ENCODE results near the gene CR2.

Gene CR2

GRCh38 chr1:207500306-207500705 is 46.2 kb downstream of the CR2 start:
- TF ChIP-seq CTCF (IDR thresholded peaks at IDR 0.05; ENCODE audit: control insufficient read depth, extremely low read depth, insufficient read depth): no peak
- no peak for DNase-seq (ENCODE audit: low read depth)
- no peak overlapping the region for H3K4me3 ChIP-seq (ENCODE audit: low read depth, low read length)

- DNase-seq (ENCODE audit: low read depth): no peak
- TF ChIP-seq CTCF (IDR thresholded peaks at IDR 0.05; ENCODE audit: control insufficient read depth, extremely low read depth, insufficient read depth): no peak
- H3K4me3 ChIP-seq (ENCODE audit: low read depth, low read length): no peak overlapping the region
Measured at GRCh38 chr1:207501071-207501470, 46.9 kb downstream of the CR2 start.

- TF ChIP-seq CTCF (IDR thresholded peaks at IDR 0.05; ENCODE audit: control insufficient read depth, extremely low read depth, insufficient read depth): no peak
- DNase-seq (ENCODE audit: low read depth): no peak
- H3K4me3 ChIP-seq (ENCODE audit: low read depth, low read length): no peak overlapping the region
Measured at GRCh38 chr1:207502726-207503125, 48.6 kb downstream of the CR2 start.

- TF ChIP-seq CTCF (IDR thresholded peaks at IDR 0.05; ENCODE audit: control insufficient read depth, extremely low read depth, insufficient read depth): no peak
- no peak for DNase-seq (ENCODE audit: low read depth)
- no peak overlapping the region for H3K4me3 ChIP-seq (ENCODE audit: low read depth, low read length)
Measured at GRCh38 chr1:207503950-207504349, 49.8 kb downstream of the CR2 start.

- no peak overlapping the region for H3K4me3 ChIP-seq (ENCODE audit: low read depth, low read length)
- TF ChIP-seq CTCF (IDR thresholded peaks at IDR 0.05; ENCODE audit: control insufficient read depth, extremely low read depth, insufficient read depth): no peak
- DNase-seq (ENCODE audit: low read depth): no peak
Measured at GRCh38 chr1:207504438-207504837, 50.3 kb downstream of the CR2 start.

GRCh38 chr1:207510444-207510843 is 56.3 kb downstream of the CR2 start:
- H3K4me3 ChIP-seq (ENCODE audit: low read depth, low read length): no peak overlapping the region
- no peak for TF ChIP-seq CTCF (IDR thresholded peaks at IDR 0.05; ENCODE audit: control insufficient read depth, extremely low read depth, insufficient read depth)
- no peak for DNase-seq (ENCODE audit: low read depth)

GRCh38 chr1:207514890-207515289 is 60.8 kb downstream of the CR2 start:
- no peak for TF ChIP-seq CTCF (IDR thresholded peaks at IDR 0.05; ENCODE audit: control insufficient read depth, extremely low read depth, insufficient read depth)
- no peak overlapping the region for H3K4me3 ChIP-seq (ENCODE audit: low read depth, low read length)
- DNase-seq (ENCODE audit: low read depth): no peak

All from LNCaP clone FGC (cell line).